ENCODE results near the gene ZBTB18.

The ZBTB18 gene

GRCh38 chr1:244076740-244077139, 25.7 kb downstream of the ZBTB18 start:
- no peak overlapping the region for H3K4me3 ChIP-seq (ENCODE audit: extremely low read depth, insufficient read depth, low read length, poor library complexity, severe bottlenecking)
- H3K27ac ChIP-seq (ENCODE audit: low read depth, low read length, severe bottlenecking), result no peak overlapping the region
- H3K36me3 ChIP-seq (ENCODE audit: control insufficient read depth, insufficient read depth, low read length), result no peaks in the 10 kb centered on the region
- no peaks in the 10 kb centered on the region for H3K4me1 ChIP-seq (ENCODE audit: control insufficient read depth, insufficient read depth, low read length, poor library complexity, severe bottlenecking)
- H3K9me3 ChIP-seq (ENCODE audit: control insufficient read depth, low read length), result no peaks in the 10 kb centered on the region
- 87 to 94% methylated on average over 7 to 8 of the region's 8 CpGs for WGBS, 2 experiments (ENCODE audit: insufficient coverage in 2 of 2)

GRCh38 chr1:244077473-244078220, 26.6 kb downstream of the ZBTB18 start:
- Histone ChIP-seq H3K4me3 (ENCODE audit: extremely low read depth, insufficient read depth, low read length, poor library complexity, severe bottlenecking) (no peak overlapping the region), H3K9me3 (ENCODE audit: control insufficient read depth, low read length) (no peaks in the 10 kb centered on the region), H3K36me3 (ENCODE audit: control insufficient read depth, insufficient read depth, low read length) (no peaks in the 10 kb centered on the region), H3K4me1 (ENCODE audit: control insufficient read depth, insufficient read depth, low read length, poor library complexity, severe bottlenecking) (no peaks in the 10 kb centered on the region), H3K27ac (ENCODE audit: low read depth, low read length, severe bottlenecking) (no peak overlapping the region)
- WGBS, 2 experiments (ENCODE audit: insufficient coverage in 2 of 2), result 88 to 97% methylated on average over 10 to 11 of the region's 22 CpGs

- Histone ChIP-seq H3K4me3 (ENCODE audit: extremely low read depth, insufficient read depth, low read length, poor library complexity, severe bottlenecking) (no peak overlapping the region), H3K9me3 (ENCODE audit: control insufficient read depth, low read length) (no peaks in the 10 kb centered on the region), H3K36me3 (ENCODE audit: control insufficient read depth, insufficient read depth, low read length) (no peaks in the 10 kb centered on the region), H3K4me1 (ENCODE audit: control insufficient read depth, insufficient read depth, low read length, poor library complexity, severe bottlenecking) (no peaks in the 10 kb centered on the region), H3K27ac (ENCODE audit: low read depth, low read length, severe bottlenecking) (no peak overlapping the region)
- WGBS, 2 experiments (ENCODE audit: insufficient coverage in 2 of 2), result 84 to 87% methylated on average over 10 to 12 of the region's 12 CpGs
These were observed 29.4 kb downstream of the ZBTB18 start for GRCh38 chr1:244080343-244080929.

- 94 to 100% methylated on average over 2 of the region's 3 CpGs for WGBS, 2 experiments (ENCODE audit: insufficient coverage in 2 of 2)
- Histone ChIP-seq H3K4me3 (ENCODE audit: extremely low read depth, insufficient read depth, low read length, poor library complexity, severe bottlenecking) (no peak overlapping the region), H3K27ac (ENCODE audit: low read depth, low read length, severe bottlenecking) (no peak overlapping the region)
These were observed 31.9 kb downstream of the ZBTB18 start for GRCh38 chr1:244082969-244083368.

GRCh38 chr1:244083383-244083943, 32.4 kb downstream of the ZBTB18 start:
- Histone ChIP-seq H3K4me3 (ENCODE audit: extremely low read depth, insufficient read depth, low read length, poor library complexity, severe bottlenecking) (no peak overlapping the region), H3K36me3 (ENCODE audit: control insufficient read depth, insufficient read depth, low read length) (no peaks in the 10 kb centered on the region), H3K4me1 (ENCODE audit: control insufficient read depth, insufficient read depth, low read length, poor library complexity, severe bottlenecking) (no peaks in the 10 kb centered on the region), H3K9me3 (ENCODE audit: control insufficient read depth, low read length) (no peaks in the 10 kb centered on the region), H3K27ac (ENCODE audit: low read depth, low read length, severe bottlenecking) (no peak overlapping the region)
- WGBS, 2 experiments (ENCODE audit: insufficient coverage in 2 of 2), result 79 to 90% methylated on average over 3 of the region's 5 CpGs

More at GRCh38 chr1:244082969-244083368, 31.9 kb downstream of the ZBTB18 start:
- no peaks in the 10 kb centered on the region for H3K4me1 ChIP-seq (ENCODE audit: control insufficient read depth, insufficient read depth, low read length, poor library complexity, severe bottlenecking)
- no peaks in the 10 kb centered on the region for H3K9me3 ChIP-seq (ENCODE audit: control insufficient read depth, low read length)
- H3K36me3 ChIP-seq (ENCODE audit: control insufficient read depth, insufficient read depth, low read length), result no peaks in the 10 kb centered on the region

GRCh38 chr1:244084763-244085162, 33.7 kb downstream of the ZBTB18 start:
- H3K36me3 ChIP-seq (ENCODE audit: control insufficient read depth, insufficient read depth, low read length), result no peaks in the 10 kb centered on the region
- no peaks in the 10 kb centered on the region for H3K9me3 ChIP-seq (ENCODE audit: control insufficient read depth, low read length)
- H3K4me3 ChIP-seq (ENCODE audit: extremely low read depth, insufficient read depth, low read length, poor library complexity, severe bottlenecking), result no peak overlapping the region
- H3K27ac ChIP-seq (ENCODE audit: low read depth, low read length, severe bottlenecking), result peak overlapping the region; percentile 49
- 59 to 64% methylated on average over 3 of the region's 3 CpGs for WGBS, 2 experiments (ENCODE audit: insufficient coverage in 2 of 2)
- H3K4me1 ChIP-seq (ENCODE audit: control insufficient read depth, insufficient read depth, low read length, poor library complexity, severe bottlenecking), result no peaks in the 10 kb centered on the region

GRCh38 chr1:244085891-244086290, 34.8 kb downstream of the ZBTB18 start:
- H3K36me3 ChIP-seq (ENCODE audit: control insufficient read depth, insufficient read depth, low read length), result no peaks in the 10 kb centered on the region
- H3K9me3 ChIP-seq (ENCODE audit: control insufficient read depth, low read length), result no peaks in the 10 kb centered on the region
- WGBS, 2 experiments (ENCODE audit: insufficient coverage in 2 of 2), result 90 to 93% methylated on average over 2 of the region's 2 CpGs
- no peak overlapping the region for H3K27ac ChIP-seq (ENCODE audit: low read depth, low read length, severe bottlenecking)
- no peaks in the 10 kb centered on the region for H3K4me1 ChIP-seq (ENCODE audit: control insufficient read depth, insufficient read depth, low read length, poor library complexity, severe bottlenecking)
- H3K4me3 ChIP-seq (ENCODE audit: extremely low read depth, insufficient read depth, low read length, poor library complexity, severe bottlenecking), result no peak overlapping the region

- H3K9me3 ChIP-seq (ENCODE audit: control insufficient read depth, low read length), result no peaks in the 10 kb centered on the region
- WGBS, 2 experiments (ENCODE audit: insufficient coverage in 2 of 2), result 84 to 93% methylated on average over 8 to 12 of the region's 13 CpGs
These were observed 36.0 kb downstream of the ZBTB18 start for GRCh38 chr1:244087021-244087560.

GRCh38 chr1:244087611-244088010, 36.5 kb downstream of the ZBTB18 start:
- no peaks in the 10 kb centered on the region for H3K36me3 ChIP-seq (ENCODE audit: control insufficient read depth, insufficient read depth, low read length)
- WGBS, 2 experiments (ENCODE audit: insufficient coverage in 2 of 2), result 89 to 97% methylated on average over 3 to 5 of the region's 7 CpGs
- H3K4me1 ChIP-seq (ENCODE audit: control insufficient read depth, insufficient read depth, low read length, poor library complexity, severe bottlenecking), result no peaks in the 10 kb centered on the region
- no peaks in the 10 kb centered on the region for H3K9me3 ChIP-seq (ENCODE audit: control insufficient read depth, low read length)
- H3K27ac ChIP-seq (ENCODE audit: low read depth, low read length, severe bottlenecking), result no peak overlapping the region
- H3K4me3 ChIP-seq (ENCODE audit: extremely low read depth, insufficient read depth, low read length, poor library complexity, severe bottlenecking), result no peak overlapping the region

More at GRCh38 chr1:244087021-244087560, 36.0 kb downstream of the ZBTB18 start:
- no peak overlapping the region for H3K27ac ChIP-seq (ENCODE audit: low read depth, low read length, severe bottlenecking)
- H3K36me3 ChIP-seq (ENCODE audit: control insufficient read depth, insufficient read depth, low read length), result no peaks in the 10 kb centered on the region
- H3K4me3 ChIP-seq (ENCODE audit: extremely low read depth, insufficient read depth, low read length, poor library complexity, severe bottlenecking), result no peak overlapping the region
- no peaks in the 10 kb centered on the region for H3K4me1 ChIP-seq (ENCODE audit: control insufficient read depth, insufficient read depth, low read length, poor library complexity, severe bottlenecking)

- no peak overlapping the region for H3K27ac ChIP-seq (ENCODE audit: low read depth, low read length, severe bottlenecking)
- H3K4me1 ChIP-seq (ENCODE audit: control insufficient read depth, insufficient read depth, low read length, poor library complexity, severe bottlenecking), result no peaks in the 10 kb centered on the region
- no peaks in the 10 kb centered on the region for H3K9me3 ChIP-seq (ENCODE audit: control insufficient read depth, low read length)
- no peak overlapping the region for H3K4me3 ChIP-seq (ENCODE audit: extremely low read depth, insufficient read depth, low read length, poor library complexity, severe bottlenecking)
- WGBS, 2 experiments (ENCODE audit: insufficient coverage in 2 of 2), result 99 to 100% methylated on average over 4 to 5 of the region's 6 CpGs
- no peaks in the 10 kb centered on the region for H3K36me3 ChIP-seq (ENCODE audit: control insufficient read depth, insufficient read depth, low read length)
These were observed 37.1 kb downstream of the ZBTB18 start for GRCh38 chr1:244088161-244088560.
